Lung (tissue), 13 donors: ENCODE results near the gene F8A3. TPM values are rescaled to one million over a fixed set of nuclear protein-coding genes. Genes with fewer than 3 reads are reported as not detected.

Experiments used
- ATAC-seq: fragments of 200-7000 bp; cut with Tn5 transposase; one replicate; pipeline ENCODE4 v1.9.1; 2020; ENCODE audit warnings: moderate number of reproducible peaks; ENCODE audit not compliant: insufficient read depth, low FRiP score
- DNase-seq, 3 donors: peaks; one replicate each; pipeline ENCODE4 v3.0.0-alpha.2; 2013 to 2017
- H3K27ac ChIP-seq, 2 donors: one replicate each; pipeline ENCODE4 v1.5.1; 2013; ENCODE audit warnings: mild to moderate bottlenecking in 2 of 2, moderate library complexity in 2 of 2, control low read depth in 1 of 2, inconsistent platforms in 1 of 2, low read depth in 1 of 2, low read length in 1 of 2
- H3K27me3 ChIP-seq, 3 donors: one replicate each; pipeline ENCODE4 v1.5.1; 2013; ENCODE audit warnings: low read length in 2 of 3; ENCODE audit not compliant: control insufficient read depth in 3 of 3, insufficient read depth in 3 of 3
- H3K36me3 ChIP-seq, 4 donors: one replicate each; pipeline ENCODE4 v1.5.1; 2013; ENCODE audit warnings: low read length in 4 of 4, mild to moderate bottlenecking in 1 of 4, moderate library complexity in 1 of 4; ENCODE audit not compliant: control insufficient read depth in 4 of 4, insufficient read depth in 4 of 4
- H3K4me1 ChIP-seq, 5 donors: one replicate each; pipeline ENCODE4 v1.5.1; 2013; ENCODE audit warnings: low read length in 5 of 5, mild to moderate bottlenecking in 2 of 5, moderate library complexity in 1 of 5; ENCODE audit not compliant: control insufficient read depth in 5 of 5, insufficient read depth in 5 of 5
- H3K4me3 ChIP-seq: one replicate; pipeline ENCODE4 v1.5.1; 2013; ENCODE audit warnings: mild to moderate bottlenecking, control low read depth, moderate library complexity
- H3K9ac ChIP-seq, 2 donors: one replicate each; pipeline ENCODE4 v1.5.1; 2013; ENCODE audit warnings: low read length in 2 of 2, control low read depth in 1 of 2; ENCODE audit not compliant: insufficient read depth in 1 of 2
- H3K9me3 ChIP-seq, 4 donors: one replicate each; pipeline ENCODE4 v1.5.1; 2013; ENCODE audit warnings: low read length in 3 of 4, mild to moderate bottlenecking in 1 of 4, moderate library complexity in 1 of 4; ENCODE audit not compliant: control insufficient read depth in 4 of 4, insufficient read depth in 3 of 4
- CTCF ChIP-seq: IDR thresholded peaks from 2 replicates; pipeline ENCODE4 v1.5.1; 2012; ENCODE audit warnings: mild to moderate bottlenecking; ENCODE audit errors: control extremely low read depth, extremely low read depth
- WGBS, 2 donors: extraction: QIAGEN DNeasy Blood & Tissue Kit; methylation state at CpG; one replicate each; pipeline ENCODE4 v1.1.7; 2013; 5-methylcytosine and 5-hydroxymethylcytosine counted together
- polyA plus RNA-seq, 2 donors: library from polyadenylated mRNA; stranded (reverse); fragments of 200-250 nt; gene quantifications; one replicate each; pipeline ENCODE4 v1.2.1, GENCODE V29; 2013
- small RNA-seq: library from RNA; depleted of rRNA; stranded (forward); fragments of <200 nt; gene quantifications from one replicate; pipeline ENCODE3, GENCODE V24; 2014; ENCODE audit warnings: low replicate concordance
- total RNA-seq, 2 donors: library from RNA; depleted of rRNA in 1 of 2; stranded (reverse); fragments of >200 nt in 1 of 2; gene quantifications; one replicate each; pipeline ENCODE4 v1.2.1, GENCODE V29; 2014 to 2021
- donor health status: control.
- donor health status: control.
- donor health status: Bipolar disorder and iron deficiency.
- donor health status: healthy.
- donor health status: DM: yes; HTN: yes; CAD: no.

The F8A3 gene
- total and polyA plus RNA-seq, 4 donors: 3.2 to 6.4 (median 4.8) TPM

DNA sequence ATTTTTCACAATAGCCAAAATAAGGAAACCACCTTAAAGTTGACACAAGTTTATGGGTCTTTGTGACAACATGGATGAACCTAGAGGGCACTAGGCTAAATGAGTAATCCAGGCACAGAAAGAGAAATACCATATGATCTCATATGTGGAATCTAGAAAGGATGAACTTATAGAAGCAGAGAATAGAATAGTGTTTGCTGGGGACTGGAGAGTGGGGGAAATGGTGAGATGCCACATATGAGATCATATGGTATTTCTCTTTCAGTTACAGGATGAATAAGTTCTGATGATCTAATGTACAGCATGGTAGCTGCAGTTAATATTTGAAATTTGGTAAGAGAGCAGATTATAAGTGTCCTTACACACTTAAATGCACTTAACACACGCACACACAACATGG, 40.7 kb downstream of the F8A3 start:
- Histone ChIP-seq H3K27ac (no peak overlapping the region), H3K4me3 (no peak overlapping the region), H3K27me3 (no peaks in the 10 kb centered on the region), H3K9me3 (no peaks in the 10 kb centered on the region), H3K36me3 (no peaks in the 10 kb centered on the region), H3K4me1 (no peaks in the 10 kb centered on the region), H3K9ac (no peak overlapping the region)
- DNase-seq (no peak), ATAC-seq (no peak)
- no peak for TF ChIP-seq CTCF
- 61 to 95% methylated on average over 1 of the region's 1 CpG for WGBS, 2 donors

Small RNAs within 50 kb of the gene (small RNA-seq; reads per million reads assigned to genes)
- gene MIR1184-3: not detected

Other genes with a start within 250 kb of the F8A3 start
- 10 to 100 TPM; 36.6 to 50.7 TPM for gene VBP1, start 242.2 kb downstream of the F8A3 start, total RNA-seq
- 10 to 100 TPM; 21.7 to 32.4 TPM for gene VBP1, start 242.2 kb downstream of the F8A3 start, polyA plus RNA-seq
- under 1 TPM; 0.63 to 0.83 TPM for gene RAB39B, start 194.1 kb downstream of the F8A3 start, total RNA-seq
- under 1 TPM; 0.28 to 0.35 TPM for gene RAB39B, start 194.1 kb downstream of the F8A3 start, polyA plus RNA-seq
- 10 to 100 TPM; 24.6 to 31.5 TPM for gene CLIC2, start 124.0 kb downstream of the F8A3 start, total RNA-seq
- 10 to 100 TPM; 25.7 to 27.1 TPM for gene CLIC2, start 124.0 kb downstream of the F8A3 start, polyA plus RNA-seq
- gene F8A2, start 76.5 kb downstream of the F8A3 start, total RNA-seq: not detected
- gene F8A2, start 76.5 kb downstream of the F8A3 start, polyA plus RNA-seq: not detected
- gene SPRY3, start 154.0 kb upstream of the F8A3 start, total RNA-seq: 1 to 10 TPM; 1.0 to 2.8 TPM
- gene SPRY3, start 154.0 kb upstream of the F8A3 start, polyA plus RNA-seq: under 1 TPM; 0.22 to 0.48 TPM
- 10 to 100 TPM; 14.0 to 26.8 TPM for gene TMLHE, start 154.3 kb upstream of the F8A3 start, total RNA-seq
- gene TMLHE, start 154.3 kb upstream of the F8A3 start, polyA plus RNA-seq: 1 to 10 TPM; 3.5 to 8.2 TPM